Measurements from ENCODE around the gene ANKLE2. TPM values are rescaled to one million over a fixed set of nuclear protein-coding genes. Genes with fewer than 3 reads are reported as not detected.

Gene ANKLE2
- total RNA-seq, 2 donors from 2014 or later = 31.1 to 82.4 TPM

DNA sequence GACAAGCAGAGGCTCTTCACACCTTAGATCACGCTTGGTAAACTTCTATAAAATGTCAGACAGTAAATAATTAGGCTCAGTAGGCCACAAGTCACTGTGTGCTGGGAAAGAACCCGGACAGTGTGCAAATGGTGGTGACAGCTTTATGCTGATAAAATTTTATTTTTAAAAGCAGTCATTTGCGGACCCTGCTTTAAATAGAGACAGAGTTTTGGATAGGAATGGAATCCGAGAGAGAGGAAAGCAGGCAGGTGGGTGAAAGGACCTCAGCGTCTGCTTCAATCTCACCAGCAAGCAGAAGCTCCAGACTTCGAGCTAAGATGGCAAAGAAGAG lies 21.4 kb downstream of the ANKLE2 start:
- H3K9me3 ChIP-seq = no peaks in the 10 kb centered on the region
- intact Hi-C loops (cut with DNase I) = no loop called here
- no peak overlapping the region for H3K27ac ChIP-seq
- H3K36me3 ChIP-seq = peaks cover 0 to 27% of the 10 kb centered on the region in 2 donors
- no peak for TF ChIP-seq POLR2A (IDR thresholded peaks at IDR 0.05)
- TF ChIP-seq, protein P1, sequence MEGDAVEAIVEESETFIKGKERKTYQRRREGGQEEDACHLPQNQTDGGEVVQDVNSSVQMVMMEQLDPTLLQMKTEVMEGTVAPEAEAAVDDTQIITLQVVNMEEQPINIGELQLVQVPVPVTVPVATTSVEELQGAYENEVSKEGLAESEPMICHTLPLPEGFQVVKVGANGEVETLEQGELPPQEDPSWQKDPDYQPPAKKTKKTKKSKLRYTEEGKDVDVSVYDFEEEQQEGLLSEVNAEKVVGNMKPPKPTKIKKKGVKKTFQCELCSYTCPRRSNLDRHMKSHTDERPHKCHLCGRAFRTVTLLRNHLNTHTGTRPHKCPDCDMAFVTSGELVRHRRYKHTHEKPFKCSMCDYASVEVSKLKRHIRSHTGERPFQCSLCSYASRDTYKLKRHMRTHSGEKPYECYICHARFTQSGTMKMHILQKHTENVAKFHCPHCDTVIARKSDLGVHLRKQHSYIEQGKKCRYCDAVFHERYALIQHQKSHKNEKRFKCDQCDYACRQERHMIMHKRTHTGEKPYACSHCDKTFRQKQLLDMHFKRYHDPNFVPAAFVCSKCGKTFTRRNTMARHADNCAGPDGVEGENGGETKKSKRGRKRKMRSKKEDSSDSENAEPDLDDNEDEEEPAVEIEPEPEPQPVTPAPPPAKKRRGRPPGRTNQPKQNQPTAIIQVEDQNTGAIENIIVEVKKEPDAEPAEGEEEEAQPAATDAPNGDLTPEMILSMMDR (IDR thresholded peaks at IDR 0.05) = no peak
- H3K4me3 ChIP-seq = no peak overlapping the region
- H3K4me1 ChIP-seq (replicated peaks) = no peaks in the 10 kb centered on the region
- DNase-seq (ENCODE audit: low spot score) = no peak
- H3K27me3 ChIP-seq (replicated peaks; ENCODE audit: insufficient read depth) = no peaks in the 10 kb centered on the region
- WGBS = 83% methylated on average over 6 of the region's 6 CpGs

DNA sequence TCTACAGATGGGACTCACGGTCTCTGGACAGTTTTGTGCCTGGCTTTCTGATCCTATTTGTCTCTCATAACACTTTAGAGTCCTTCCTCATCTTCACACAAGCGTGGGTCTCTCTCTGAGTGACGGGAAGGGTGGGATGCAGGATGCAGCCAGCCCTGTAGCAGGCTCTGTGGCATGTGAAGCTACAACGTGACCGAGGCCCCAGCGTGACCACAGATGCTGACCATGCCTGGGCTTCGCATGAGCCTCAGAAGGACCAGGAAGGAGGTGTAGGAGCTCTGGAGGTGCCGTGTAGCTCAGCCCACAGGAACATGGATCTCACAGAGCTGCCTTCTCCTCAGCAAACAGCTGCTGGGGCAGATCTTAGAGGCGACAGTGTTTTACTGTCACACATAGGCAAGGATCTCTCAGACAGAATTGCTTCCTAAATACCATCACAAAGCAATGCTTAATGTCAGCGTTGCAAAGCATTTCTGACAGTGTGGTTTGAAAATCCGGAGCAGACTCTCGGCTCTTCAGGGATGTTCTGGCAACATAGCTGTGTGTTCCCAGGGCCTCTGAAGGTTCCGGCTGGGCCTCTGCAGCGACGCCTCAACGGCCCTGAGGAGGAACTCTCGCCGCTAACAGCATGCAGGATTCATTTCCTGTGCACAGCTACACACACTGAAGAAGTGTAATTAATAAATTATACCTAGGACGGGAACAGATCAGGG lies 21.9 kb downstream of the ANKLE2 start:
- Histone ChIP-seq H3K9me3 (no peaks in the 10 kb centered on the region), H3K27me3 (replicated peaks; ENCODE audit: insufficient read depth) (no peaks in the 10 kb centered on the region), H3K4me1 (replicated peaks) (no peaks in the 10 kb centered on the region), H3K4me3 (no peak overlapping the region), H3K36me3 (peaks cover 0 to 28% of the 10 kb centered on the region in 2 donors), H3K27ac (no peak overlapping the region)
- WGBS = 84% methylated on average over 19 of the region's 19 CpGs
- DNase-seq (ENCODE audit: low spot score) = no peak
- intact Hi-C loops (cut with DNase I) = no loop called here
- no peak for TF ChIP-seq POLR2A (IDR thresholded peaks at IDR 0.05)
- TF ChIP-seq, protein P1 (IDR thresholded peaks at IDR 0.05) = no peak
- no peak for TF ChIP-seq POLR2AphosphoS5 (IDR thresholded peaks at IDR 0.05)

DNA sequence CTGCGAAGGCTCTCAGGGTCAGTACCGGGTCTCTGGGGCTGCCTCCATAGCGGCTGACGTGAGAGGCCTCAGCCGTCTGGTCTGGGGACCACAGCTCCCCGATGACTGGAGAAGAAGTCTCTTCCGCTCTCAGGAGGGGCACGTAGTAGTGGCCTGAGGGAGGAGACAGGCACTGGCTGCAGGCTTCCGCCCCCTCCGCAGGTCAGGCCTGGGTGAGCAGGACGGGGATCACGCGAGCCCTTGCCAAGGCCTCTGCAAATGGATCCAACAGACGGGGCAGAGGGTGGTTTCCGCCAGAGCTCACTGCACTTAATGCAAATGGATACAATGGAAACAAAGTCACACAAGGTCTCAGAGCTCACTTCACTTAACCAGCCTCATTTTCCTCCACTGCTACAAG lies 24.7 kb downstream of the ANKLE2 start:
- Histone ChIP-seq H3K36me3 (peaks cover 13 to 34% of the 10 kb centered on the region in 2 donors), H3K4me3 (no peak overlapping the region), H3K27ac (no peak overlapping the region), H3K27me3 (replicated peaks; ENCODE audit: insufficient read depth) (no peaks in the 10 kb centered on the region), H3K9me3 (no peaks in the 10 kb centered on the region), H3K4me1 (replicated peaks) (no peaks in the 10 kb centered on the region)
- 94% methylated on average over 15 of the region's 15 CpGs for WGBS
- DNase-seq (ENCODE audit: low spot score) = no peak
- intact Hi-C loops (cut with DNase I) = no loop called here
- TF ChIP-seq POLR2AphosphoS5 (IDR thresholded peaks at IDR 0.05) = no peak
- TF ChIP-seq POLR2A (IDR thresholded peaks at IDR 0.05) = no peak
- TF ChIP-seq, protein P1 (IDR thresholded peaks at IDR 0.05) = no peak

DNA sequence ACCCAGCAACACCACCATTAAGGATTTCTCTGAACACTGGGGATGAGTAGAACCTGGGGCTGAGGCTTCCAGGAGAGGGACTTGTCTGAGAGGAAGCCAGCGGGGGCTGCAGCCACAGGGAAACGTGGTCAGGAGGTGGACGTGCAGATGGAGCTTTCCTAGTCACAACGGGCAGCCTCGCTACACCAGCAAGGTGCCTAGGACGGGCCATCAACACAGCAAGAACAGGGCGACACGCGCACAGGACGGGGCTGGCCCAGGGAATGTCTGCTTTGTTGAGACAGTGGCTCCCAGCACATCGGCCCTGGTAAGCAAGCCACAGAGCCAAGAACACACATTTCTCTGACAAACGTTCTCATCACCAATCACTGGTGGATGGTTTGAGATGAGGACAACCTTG lies 25.3 kb downstream of the ANKLE2 start:
- Histone ChIP-seq H3K36me3 (peaks cover 13 to 37% of the 10 kb centered on the region in 2 donors), H3K4me3 (no peak overlapping the region), H3K27me3 (replicated peaks; ENCODE audit: insufficient read depth) (no peaks in the 10 kb centered on the region), H3K9me3 (no peaks in the 10 kb centered on the region), H3K27ac (no peak overlapping the region), H3K4me1 (replicated peaks) (no peaks in the 10 kb centered on the region)
- no peak for DNase-seq (ENCODE audit: low spot score)
- WGBS = 86% methylated on average over 12 of the region's 12 CpGs
- intact Hi-C loops (cut with DNase I) = no loop called here
- no peak for TF ChIP-seq POLR2AphosphoS5 (IDR thresholded peaks at IDR 0.05)
- TF ChIP-seq, protein P1 (IDR thresholded peaks at IDR 0.05) = no peak
- TF ChIP-seq POLR2A (IDR thresholded peaks at IDR 0.05) = no peak

DNA sequence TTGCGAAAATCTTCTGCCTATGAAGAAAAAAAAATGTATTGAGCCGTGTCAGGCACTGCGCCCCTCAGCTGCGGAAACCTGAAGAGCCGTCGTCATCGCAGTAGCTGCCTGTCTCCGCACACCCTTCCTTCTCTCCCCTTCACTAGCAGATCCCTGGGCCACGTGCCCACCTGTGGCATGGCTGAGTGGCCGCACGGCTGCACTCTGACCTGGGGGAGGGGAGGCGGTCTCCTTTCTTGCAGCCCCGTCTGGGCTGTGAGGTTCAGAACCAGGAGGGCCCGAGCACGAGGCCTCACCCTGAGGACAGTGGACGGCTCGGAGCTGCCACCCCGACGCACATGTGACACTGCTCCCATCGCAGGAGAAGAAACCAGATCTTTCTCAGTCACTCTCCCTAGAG lies 26.1 kb downstream of the ANKLE2 start:
- peaks cover 15 to 31% of the 10 kb centered on the region in 2 donors for H3K36me3 ChIP-seq
- 90% methylated on average over 19 of the region's 20 CpGs for WGBS
- no peak for TF ChIP-seq POLR2AphosphoS5 (IDR thresholded peaks at IDR 0.05)
- TF ChIP-seq POLR2A (IDR thresholded peaks at IDR 0.05) = no peak
- TF ChIP-seq, protein P1 (IDR thresholded peaks at IDR 0.05) = no peak

More for the DNA sequence above, 26.1 kb downstream of the ANKLE2 start:
- Histone ChIP-seq H3K4me1 (replicated peaks) (no peaks in the 10 kb centered on the region), H3K27me3 (replicated peaks; ENCODE audit: insufficient read depth) (no peaks in the 10 kb centered on the region), H3K4me3 (no peak overlapping the region), H3K9me3 (no peaks in the 10 kb centered on the region), H3K27ac (no peak overlapping the region)
- no peak for DNase-seq (ENCODE audit: low spot score)
- intact Hi-C loops (cut with DNase I) = no loop called here
